Measurements from ENCODE around the gene ACOT12. TPM values are rescaled to one million over a fixed set of nuclear protein-coding genes. Genes with fewer than 3 reads are reported as not detected.

Gene ACOT12
- total and polyA plus RNA-seq, 9 of the 15 experiments (the other 6 are each of a cell fraction or from before 2014, with no cell fraction given) = 0.03 TPM; not detected in 8

DNA sequence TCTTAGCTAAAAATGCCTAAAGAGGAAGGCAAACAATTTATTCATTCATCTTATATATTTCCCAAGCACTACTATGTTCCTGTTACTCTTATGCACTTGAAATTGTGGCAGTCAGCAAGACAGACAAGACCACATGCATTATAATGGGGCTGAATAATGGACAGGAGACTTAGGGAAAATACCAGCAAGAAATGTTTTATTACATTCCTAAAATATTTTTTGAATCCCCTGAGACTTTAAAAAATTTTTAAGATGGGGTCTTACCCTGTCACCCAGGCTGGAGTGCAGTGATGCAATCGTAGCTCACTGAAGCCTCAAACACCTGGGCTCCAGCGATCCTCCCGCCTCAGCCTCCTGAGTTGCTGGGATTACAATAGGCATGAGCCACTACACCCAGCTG, 79.4 kb downstream of the ACOT12 start:
- CTCF ChIA-PET (ENCODE audit: low intra/inter-chr PET ratio) = no interaction called here
- TF ChIP-seq, protein P1, sequence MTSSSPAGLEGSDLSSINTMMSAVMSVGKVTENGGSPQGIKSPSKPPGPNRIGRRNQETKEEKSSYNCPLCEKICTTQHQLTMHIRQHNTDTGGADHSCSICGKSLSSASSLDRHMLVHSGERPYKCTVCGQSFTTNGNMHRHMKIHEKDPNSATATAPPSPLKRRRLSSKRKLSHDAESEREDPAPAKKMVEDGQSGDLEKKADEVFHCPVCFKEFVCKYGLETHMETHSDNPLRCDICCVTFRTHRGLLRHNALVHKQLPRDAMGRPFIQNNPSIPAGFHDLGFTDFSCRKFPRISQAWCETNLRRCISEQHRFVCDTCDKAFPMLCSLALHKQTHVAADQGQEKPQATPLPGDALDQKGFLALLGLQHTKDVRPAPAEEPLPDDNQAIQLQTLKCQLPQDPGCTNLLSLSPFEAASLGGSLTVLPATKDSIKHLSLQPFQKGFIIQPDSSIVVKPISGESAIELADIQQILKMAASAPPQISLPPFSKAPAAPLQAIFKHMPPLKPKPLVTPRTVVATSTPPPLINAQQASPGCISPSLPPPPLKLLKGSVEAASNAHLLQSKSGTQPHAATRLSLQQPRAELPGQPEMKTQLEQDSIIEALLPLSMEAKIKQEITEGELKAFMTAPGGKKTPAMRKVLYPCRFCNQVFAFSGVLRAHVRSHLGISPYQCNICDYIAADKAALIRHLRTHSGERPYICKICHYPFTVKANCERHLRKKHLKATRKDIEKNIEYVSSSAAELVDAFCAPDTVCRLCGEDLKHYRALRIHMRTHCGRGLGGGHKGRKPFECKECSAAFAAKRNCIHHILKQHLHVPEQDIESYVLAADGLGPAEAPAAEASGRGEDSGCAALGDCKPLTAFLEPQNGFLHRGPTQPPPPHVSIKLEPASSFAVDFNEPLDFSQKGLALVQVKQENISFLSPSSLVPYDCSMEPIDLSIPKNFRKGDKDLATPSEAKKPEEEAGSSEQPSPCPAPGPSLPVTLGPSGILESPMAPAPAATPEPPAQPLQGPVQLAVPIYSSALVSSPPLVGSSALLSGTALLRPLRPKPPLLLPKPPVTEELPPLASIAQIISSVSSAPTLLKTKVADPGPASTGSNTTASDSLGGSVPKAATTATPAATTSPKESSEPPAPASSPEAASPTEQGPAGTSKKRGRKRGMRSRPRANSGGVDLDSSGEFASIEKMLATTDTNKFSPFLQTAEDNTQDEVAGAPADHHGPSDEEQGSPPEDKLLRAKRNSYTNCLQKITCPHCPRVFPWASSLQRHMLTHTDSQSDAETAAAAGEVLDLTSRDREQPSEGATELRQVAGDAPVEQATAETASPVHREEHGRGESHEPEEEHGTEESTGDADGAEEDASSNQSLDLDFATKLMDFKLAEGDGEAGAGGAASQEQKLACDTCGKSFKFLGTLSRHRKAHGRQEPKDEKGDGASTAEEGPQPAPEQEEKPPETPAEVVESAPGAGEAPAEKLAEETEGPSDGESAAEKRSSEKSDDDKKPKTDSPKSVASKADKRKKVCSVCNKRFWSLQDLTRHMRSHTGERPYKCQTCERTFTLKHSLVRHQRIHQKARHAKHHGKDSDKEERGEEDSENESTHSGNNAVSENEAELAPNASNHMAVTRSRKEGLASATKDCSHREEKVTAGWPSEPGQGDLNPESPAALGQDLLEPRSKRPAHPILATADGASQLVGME (CRISPR knock-in tag; IDR thresholded peaks at IDR 0.05) = no peak
- TF ChIP-seq ZNF57 (CRISPR knock-in tag; IDR thresholded peaks at IDR 0.05) = no peak
- no peak for TF ChIP-seq CEBPG (CRISPR knock-in tag; IDR thresholded peaks at IDR 0.05)
- no peak for TF ChIP-seq CEBPG (tag; conservative IDR thresholded peaks at IDR 0.05 in 1 of 2, IDR thresholded peaks at IDR 0.05 in 1 of 2)
- no peak for TF ChIP-seq GTF2F1 (IDR thresholded peaks at IDR 0.05; ENCODE audit: low read depth, low read length)
- TF ChIP-seq ZNF232 (CRISPR knock-in tag; IDR thresholded peaks at IDR 0.05) = no peak
- TF ChIP-seq, protein P2, sequence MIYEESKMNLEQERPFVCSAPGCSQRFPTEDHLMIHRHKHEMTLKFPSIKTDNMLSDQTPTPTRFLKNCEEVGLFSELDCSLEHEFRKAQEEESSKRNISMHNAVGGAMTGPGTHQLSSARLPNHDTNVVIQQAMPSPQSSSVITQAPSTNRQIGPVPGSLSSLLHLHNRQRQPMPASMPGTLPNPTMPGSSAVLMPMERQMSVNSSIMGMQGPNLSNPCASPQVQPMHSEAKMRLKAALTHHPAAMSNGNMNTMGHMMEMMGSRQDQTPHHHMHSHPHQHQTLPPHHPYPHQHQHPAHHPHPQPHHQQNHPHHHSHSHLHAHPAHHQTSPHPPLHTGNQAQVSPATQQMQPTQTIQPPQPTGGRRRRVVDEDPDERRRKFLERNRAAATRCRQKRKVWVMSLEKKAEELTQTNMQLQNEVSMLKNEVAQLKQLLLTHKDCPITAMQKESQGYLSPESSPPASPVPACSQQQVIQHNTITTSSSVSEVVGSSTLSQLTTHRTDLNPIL (CRISPR knock-in tag; IDR thresholded peaks at IDR 0.05) = no peak
- no peak for TF ChIP-seq FOXA1 (IDR thresholded peaks at IDR 0.05; ENCODE audit: borderline replicate concordance)
- no peak for TF ChIP-seq L3MBTL2 (IDR thresholded peaks at IDR 0.05)
- no peak for TF ChIP-seq ZEB2 (IDR thresholded peaks at IDR 0.05)
- no peak for TF ChIP-seq YBX1 (IDR thresholded peaks at IDR 0.05)
- TF ChIP-seq, protein P3, sequence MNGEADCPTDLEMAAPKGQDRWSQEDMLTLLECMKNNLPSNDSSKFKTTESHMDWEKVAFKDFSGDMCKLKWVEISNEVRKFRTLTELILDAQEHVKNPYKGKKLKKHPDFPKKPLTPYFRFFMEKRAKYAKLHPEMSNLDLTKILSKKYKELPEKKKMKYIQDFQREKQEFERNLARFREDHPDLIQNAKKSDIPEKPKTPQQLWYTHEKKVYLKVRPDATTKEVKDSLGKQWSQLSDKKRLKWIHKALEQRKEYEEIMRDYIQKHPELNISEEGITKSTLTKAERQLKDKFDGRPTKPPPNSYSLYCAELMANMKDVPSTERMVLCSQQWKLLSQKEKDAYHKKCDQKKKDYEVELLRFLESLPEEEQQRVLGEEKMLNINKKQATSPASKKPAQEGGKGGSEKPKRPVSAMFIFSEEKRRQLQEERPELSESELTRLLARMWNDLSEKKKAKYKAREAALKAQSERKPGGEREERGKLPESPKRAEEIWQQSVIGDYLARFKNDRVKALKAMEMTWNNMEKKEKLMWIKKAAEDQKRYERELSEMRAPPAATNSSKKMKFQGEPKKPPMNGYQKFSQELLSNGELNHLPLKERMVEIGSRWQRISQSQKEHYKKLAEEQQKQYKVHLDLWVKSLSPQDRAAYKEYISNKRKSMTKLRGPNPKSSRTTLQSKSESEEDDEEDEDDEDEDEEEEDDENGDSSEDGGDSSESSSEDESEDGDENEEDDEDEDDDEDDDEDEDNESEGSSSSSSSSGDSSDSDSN (IDR thresholded peaks at IDR 0.05; ENCODE audit: borderline replicate concordance in 1 of 2, low read depth in 2 of 2, low read length in 2 of 2) = no peak
- TF ChIP-seq ZNF717 (CRISPR knock-in tag; IDR thresholded peaks at IDR 0.05) = no peak
- TF ChIP-seq, protein P4, sequence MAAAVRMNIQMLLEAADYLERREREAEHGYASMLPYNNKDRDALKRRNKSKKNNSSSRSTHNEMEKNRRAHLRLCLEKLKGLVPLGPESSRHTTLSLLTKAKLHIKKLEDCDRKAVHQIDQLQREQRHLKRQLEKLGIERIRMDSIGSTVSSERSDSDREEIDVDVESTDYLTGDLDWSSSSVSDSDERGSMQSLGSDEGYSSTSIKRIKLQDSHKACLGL (CRISPR knock-in tag; IDR thresholded peaks at IDR 0.05; ENCODE audit: borderline replicate concordance, poor library complexity, severe bottlenecking) = no peak

More for the DNA sequence above, 79.4 kb downstream of the ACOT12 start:
- no peak overlapping the region for H3K4me3 ChIP-seq
- intact Hi-C loops (cut with micrococcal nuclease) (no loop called here), in situ Hi-C loops (cut with MboI) (no loop called here)
- no TSS peak for BruUV-seq (replicated peaks)
- FAIRE-seq (no peak), DNase-seq (ENCODE audit: extremely low read depth in 1 of 4, low spot score in 3 of 4) (no peak), ATAC-seq (no peak)
- H4K20me1 ChIP-seq (replicated peaks; ENCODE audit: control insufficient read depth, insufficient read depth, low read length) = no peaks in the 10 kb centered on the region
- no peaks in the 10 kb centered on the region for H3K9me1 ChIP-seq (ENCODE audit: control insufficient read depth, insufficient read depth, low read length)
- POLR2A ChIA-PET = interaction anchor here (1.3 to 1.4 kb wide), 2 partner anchors 12 kb away, joined by 4 to 6 read pairs; no protein-coding TSS in a partner anchor
- no peak overlapping the region for H3K9ac ChIP-seq (ENCODE audit: insufficient read depth in 1 of 2, low read depth in 2 of 2, low read length in 2 of 2)
- H3K27ac ChIP-seq (ENCODE audit: extremely low read depth, low read depth, low read length) = no peak overlapping the region
- no peaks in the 10 kb centered on the region for H3K27me3 ChIP-seq (ENCODE audit: control insufficient read depth in 2 of 2, insufficient read depth in 2 of 2, low read length in 2 of 2)
- peaks cover 35% of the 10 kb centered on the region; the same call in 2 of the 3 replicates for H3K36me3 ChIP-seq (ENCODE audit: control insufficient read depth, insufficient read depth, low read length)
- 85% methylated on average over 3 of the region's 3 CpGs for WGBS (ENCODE audit: insufficient coverage, low coverage, missing lambda C conversion rate)
- no peaks in the 10 kb centered on the region for H3K79me2 ChIP-seq (ENCODE audit: control insufficient read depth, insufficient read depth, low read length)
- H3K4me1 ChIP-seq (replicated peaks in 1 of 2; ENCODE audit: control insufficient read depth in 2 of 2, insufficient read depth in 2 of 2, low read length in 2 of 2) = no peaks in the 10 kb centered on the region
- no peak overlapping the region for H3K4me2 ChIP-seq (ENCODE audit: insufficient read depth, low read length)
- no peaks in the 10 kb centered on the region for H3K9me3 ChIP-seq (replicated peaks; ENCODE audit: control insufficient read depth, insufficient read depth, low read depth, low read length)
- no peak overlapping the region for H2AFZ ChIP-seq (ENCODE audit: low read depth, low read length)

Measured in K562 (cell line).